K562 (cell line): Measurements from ENCODE around the gene OR1N1. TPM values are rescaled to one million over a fixed set of nuclear protein-coding genes. Genes with fewer than 3 reads are reported as not detected.

ENCODE experiments used
- ATAC-seq: fragments of 200-7000 bp; cut with Tn5 transposase; 3 replicates; pipeline ENCODE4 v1.9.1; 2020; ENCODE audit warnings: moderate library complexity
- BruUV-seq: library from RNA; stranded (reverse); fragments of 400-500 nt; replicated peaks from 2 replicates; lab custom pipeline; 2021; lab: Mats Ljungman, UMichigan
- CTCF ChIA-PET: fragments of 300-600 bp; formaldehyde crosslinking; extraction: SDS; loops from one replicate; lab custom pipeline; 2021; ENCODE audit warnings: low intra/inter-chr PET ratio; lab: Yijun Ruan, JAX
- POLR2A ChIA-PET: fragments of 300-600, 350-650 bp; sonication (Branson Sonifier 250); formaldehyde crosslinking; extraction: SDS; loops from one replicate; lab custom pipeline; 2021; ENCODE audit warnings: antibody characterized with exemption, inconsistent platforms; lab: Yijun Ruan, JAX
- DNase-seq, 4 experiments: peaks; one replicate each; pipeline versions ENCODE4 v3.0.0 to v3.0.0-alpha.2; 2011 to 2018; ENCODE audit warnings: low spot score in 3 of 4, mixed read lengths in 3 of 4; ENCODE audit errors: extremely low read depth in 1 of 4
- FAIRE-seq: peaks from 2 replicates; lab custom pipeline; 2011; peaks lifted over from hg19 to GRCh38; lab: Jason Lieb, UNC
- H2AFZ ChIP-seq: 2 replicates; pipeline ENCODE4 v1.6.0; 2011; ENCODE audit warnings: low read depth, low read length, control low read depth, inconsistent platforms
- H3K27ac ChIP-seq: fragments of 200-600 bp; 3 replicates; pipeline ENCODE4 v1.8.0; 2011; ENCODE audit warnings: low read depth, mild to moderate bottlenecking, control low read depth, inconsistent platforms, low read length, moderate library complexity, mixed read lengths; ENCODE audit errors: extremely low read depth
- H3K27me3 ChIP-seq, 2 experiments: fragments of 300-600 bp in 1 of 2; 2 replicates in 1 of 2; 3 replicates in 1 of 2; pipeline versions ENCODE4 v1.6.0 to v1.8.0; 2011; ENCODE audit warnings: inconsistent platforms in 2 of 2, low read length in 2 of 2, mild to moderate bottlenecking in 1 of 2, mixed read lengths in 1 of 2, moderate library complexity in 1 of 2; ENCODE audit not compliant: control insufficient read depth in 2 of 2, insufficient read depth in 2 of 2
- H3K36me3 ChIP-seq: fragments of 300-600 bp; 3 replicates; pipeline ENCODE4 v1.8.0; 2011; ENCODE audit warnings: mild to moderate bottlenecking, low read length, inconsistent platforms; ENCODE audit not compliant: control insufficient read depth, insufficient read depth
- H3K4me1 ChIP-seq, 2 experiments: fragments of 200-600 bp in 1 of 2; replicated peaks in 1 of 2; 2 replicates in 1 of 2; 3 replicates in 1 of 2; pipeline versions ENCODE4 v1.5.1 to v1.8.0; 2011; ENCODE audit warnings: inconsistent platforms in 2 of 2, low read length in 2 of 2, mild to moderate bottlenecking in 1 of 2, mixed read lengths in 1 of 2, moderate library complexity in 1 of 2; ENCODE audit not compliant: control insufficient read depth in 2 of 2, insufficient read depth in 2 of 2
- H3K4me2 ChIP-seq: 2 replicates; pipeline ENCODE4 v1.6.1; 2011; ENCODE audit warnings: low read length, control low read depth, inconsistent platforms, mixed read lengths; ENCODE audit not compliant: insufficient read depth
- H3K4me3 ChIP-seq: fragments of 200-600 bp; sonication (generic), shearing (Covaris generic); 2 replicates; pipeline ENCODE4 v1.5.1; 2016; ENCODE audit warnings: control low read depth, inconsistent platforms
- H3K79me2 ChIP-seq: fragments of 200-600 bp; 3 replicates; pipeline ENCODE4 v1.8.0; 2011; ENCODE audit warnings: low read length, inconsistent platforms; ENCODE audit not compliant: control insufficient read depth, insufficient read depth
- H3K9ac ChIP-seq, 2 experiments: 2 replicates each; pipeline versions ENCODE4 v1.6.0 to v1.6.1; 2011; ENCODE audit warnings: low read depth in 2 of 2, low read length in 2 of 2, control low read depth in 1 of 2, inconsistent platforms in 1 of 2, mild to moderate bottlenecking in 1 of 2, mixed read lengths in 1 of 2; ENCODE audit not compliant: insufficient read depth in 1 of 2
- H3K9me1 ChIP-seq: one replicate; pipeline ENCODE4 v1.6.0; 2011; ENCODE audit warnings: inconsistent platforms, mild to moderate bottlenecking, low read length, moderate library complexity; ENCODE audit not compliant: control insufficient read depth, insufficient read depth
- H3K9me3 ChIP-seq: replicated peaks from 2 replicates; pipeline ENCODE4 v1.5.1; 2011; ENCODE audit warnings: low read depth, low read length, inconsistent platforms; ENCODE audit not compliant: control insufficient read depth, insufficient read depth
- H4K20me1 ChIP-seq: replicated peaks from 2 replicates; pipeline ENCODE4 v1.6.1; 2011; ENCODE audit warnings: low read length, inconsistent platforms, mixed read lengths; ENCODE audit not compliant: control insufficient read depth, insufficient read depth
- ARNT ChIP-seq, 2 experiments: fragments of 450-650 bp; IDR thresholded peaks; 2 replicates each; pipeline ENCODE4 v1.6.1; 2016; ENCODE audit warnings: mild to moderate bottlenecking in 1 of 2
- CREM ChIP-seq: IDR thresholded peaks from 2 replicates; pipeline ENCODE4 v1.6.1; 2014; ENCODE audit warnings: antibody characterized with exemption, low read depth
- FOXM1 ChIP-seq, 2 experiments: fragments of 450-650 bp in 1 of 2; sonication (generic) in 1 of 2; formaldehyde crosslinking in 1 of 2; IDR thresholded peaks; 2 replicates each; pipeline versions ENCODE4 v1.6.1 to v1.9.0; 2017 to 2022; ENCODE audit warnings: low read depth in 2 of 2, mild to moderate bottlenecking in 2 of 2, missing genetic modification reagents in 1 of 2, moderate library complexity in 1 of 2
- LEF1 ChIP-seq: fragments of 450-650 bp; IDR thresholded peaks from 2 replicates; pipeline ENCODE4 v1.6.1; 2016; ENCODE audit warnings: mild to moderate bottlenecking
- RHOXF2B ChIP-seq: fragments of 250-450 bp; sonication (Bioruptor Pico); conservative IDR thresholded peaks from 2 replicates; pipeline ENCODE4 v1.5.1; 2021
- SP1 ChIP-seq: sonication (generic); formaldehyde crosslinking; IDR thresholded peaks from 2 replicates; pipeline ENCODE4 v1.8.1; 2022; ENCODE audit warnings: mild to moderate bottlenecking, missing genetic modification reagents
- WGBS: fragments of 100-300 bp; shearing (Covaris generic); methylation state at CpG from one replicate; pipeline ENCODE4 v1.1.6; 2016; ENCODE audit warnings: low coverage, mixed read lengths; ENCODE audit not compliant: insufficient coverage; ENCODE audit errors: missing lambda C conversion rate; 5-methylcytosine and 5-hydroxymethylcytosine counted together
- in situ Hi-C: fragments of 300-500 bp; cut with MboI; formaldehyde crosslinking; loops from 4 replicates; pipeline ENCODE4 v1.15.0; 2018; ENCODE audit warnings: inconsistent platforms, mixed read lengths
- intact Hi-C: fragments of 100-400 bp; cut with micrococcal nuclease; formaldehyde crosslinking; loops from 2 replicates; pipeline ENCODE4 v1.14.2; 2022
- polyA plus RNA-seq, 8 experiments: library from polyadenylated mRNA; depleted of rRNA in 4 of 8; stranded (reverse) in 5 of 8; unstranded in 3 of 8; fragments of >200 nt; fragmentation: Nextera tagmentation in 2 of 8; fragmentation: Illumina TruSeq in 1 of 8; extraction: Ambion mirVana in 2 of 8; extraction: Trizol in 1 of 8; gene quantifications; 2 replicates each; pipeline versions ENCODE4 v1.2.1 to v1.2.3, GENCODE V29; 2011 to 2014; ENCODE audit warnings: inconsistent platforms in 1 of 8, missing spikeins in 1 of 8
- total RNA-seq, 7 experiments: library from RNA; depleted of rRNA in 6 of 7; stranded (reverse); fragments of >200 nt in 6 of 7; fragmentation: Illumina TruSeq in 2 of 7; extraction: Trizol in 2 of 7; gene quantifications; 2 replicates each; pipeline versions ENCODE4 v1.2.1 to v1.2.3, GENCODE V29; 2011 to 2021; ENCODE audit warnings: low replicate concordance in 1 of 7
- TF ChIP-seq, protein P1 (sequence below): IDR thresholded peaks from 2 replicates; pipeline ENCODE4 v1.6.1; 2011; ENCODE audit not compliant: insufficient read length; ENCODE audit errors: extremely low read depth
- TF ChIP-seq, protein P2 (sequence below): sonication (generic); formaldehyde crosslinking; IDR thresholded peaks from 2 replicates; pipeline ENCODE4 v1.8.1; 2023; ENCODE audit warnings: mild to moderate bottlenecking, missing genetic modification reagents, moderate library complexity

OR1N1 gene
- total and polyA plus RNA-seq, 9 of the 15 experiments (the other 6 are each of a cell fraction or from before 2014, with no cell fraction given): not detected

DNA sequence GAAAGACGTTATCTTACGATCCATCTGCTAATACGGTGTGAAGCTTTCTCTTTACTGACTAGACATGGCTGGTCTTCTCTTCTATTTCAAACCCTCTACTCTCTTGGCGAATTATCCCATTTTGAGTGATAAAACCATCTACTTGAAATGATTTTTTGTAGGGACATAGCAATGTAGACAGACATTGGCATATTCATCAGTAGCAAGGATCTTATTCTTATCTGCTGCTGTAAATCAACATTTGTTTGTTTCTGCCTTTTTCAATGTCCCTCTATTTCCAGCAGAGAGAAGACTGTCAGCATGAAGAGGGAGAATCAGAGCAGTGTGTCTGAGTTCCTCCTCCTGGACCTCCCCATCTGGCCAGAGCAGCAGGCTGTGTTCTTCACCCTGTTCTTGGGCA lies 8.3 kb downstream of the OR1N1 start, which contains the start of gene OR1J4:
TSS of gene OR1J4 (plus strand) at position 301 of the 400 bp plus-strand sequence. CDS start at position 301, 0 bp downstream.
- WGBS: 0% methylated on average over 4 of the region's 4 CpGs
- no peaks in the 10 kb centered on the region for H3K9me3 ChIP-seq
- POLR2A ChIA-PET: no interaction called here
- H3K27me3 ChIP-seq: peaks cover 5 to 19% of the 10 kb centered on the region in 2 experiments; a peak in 4 of 5 replicates
- ATAC-seq (no peak), DNase-seq (no peak), FAIRE-seq (no peak)
- no peak within 1 kb of the TSS for H3K27ac ChIP-seq
- H3K4me2 ChIP-seq: no peak within 1 kb of the TSS
- no peaks in the 10 kb centered on the region for H3K4me1 ChIP-seq
- intact Hi-C loops (no loop called here), in situ Hi-C loops (no loop called here)
- no peaks in the 10 kb centered on the region for H3K9me1 ChIP-seq
- no TSS peak for BruUV-seq
- no peak within 1 kb of the TSS for H3K4me3 ChIP-seq
- no peaks in the 10 kb centered on the region for H3K79me2 ChIP-seq
- TF ChIP-seq, protein P1, sequence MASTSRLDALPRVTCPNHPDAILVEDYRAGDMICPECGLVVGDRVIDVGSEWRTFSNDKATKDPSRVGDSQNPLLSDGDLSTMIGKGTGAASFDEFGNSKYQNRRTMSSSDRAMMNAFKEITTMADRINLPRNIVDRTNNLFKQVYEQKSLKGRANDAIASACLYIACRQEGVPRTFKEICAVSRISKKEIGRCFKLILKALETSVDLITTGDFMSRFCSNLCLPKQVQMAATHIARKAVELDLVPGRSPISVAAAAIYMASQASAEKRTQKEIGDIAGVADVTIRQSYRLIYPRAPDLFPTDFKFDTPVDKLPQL: no peak
- no peak for TF ChIP-seq CREM
- TF ChIP-seq, protein P2, sequence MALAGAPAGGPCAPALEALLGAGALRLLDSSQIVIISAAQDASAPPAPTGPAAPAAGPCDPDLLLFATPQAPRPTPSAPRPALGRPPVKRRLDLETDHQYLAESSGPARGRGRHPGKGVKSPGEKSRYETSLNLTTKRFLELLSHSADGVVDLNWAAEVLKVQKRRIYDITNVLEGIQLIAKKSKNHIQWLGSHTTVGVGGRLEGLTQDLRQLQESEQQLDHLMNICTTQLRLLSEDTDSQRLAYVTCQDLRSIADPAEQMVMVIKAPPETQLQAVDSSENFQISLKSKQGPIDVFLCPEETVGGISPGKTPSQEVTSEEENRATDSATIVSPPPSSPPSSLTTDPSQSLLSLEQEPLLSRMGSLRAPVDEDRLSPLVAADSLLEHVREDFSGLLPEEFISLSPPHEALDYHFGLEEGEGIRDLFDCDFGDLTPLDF: no peak
- no peak for TF ChIP-seq SP1 (CRISPR knock-in tag)
- no peak for TF ChIP-seq LEF1
- no peak for TF ChIP-seq FOXM1 (IDR thresholded peaks at IDR 0.05; ENCODE audit: low read depth)
- no peak for TF ChIP-seq FOXM1 (CRISPR knock-in tag; IDR thresholded peaks at IDR 0.05; ENCODE audit: low read depth)
- no peak for TF ChIP-seq RHOXF2B (CRISPR knock-in tag)
- TF ChIP-seq ARNT (IDR thresholded peaks at IDR 0.05): no peak
- H4K20me1 ChIP-seq: no peaks in the 10 kb centered on the region
- H3K9ac ChIP-seq: no peak within 1 kb of the TSS
- H2AFZ ChIP-seq: no peak within 1 kb of the TSS
- CTCF ChIA-PET: no interaction called here
- no peaks in the 10 kb centered on the region for H3K36me3 ChIP-seq
